Cardiac muscle cell (in vitro differentiated cells and primary cell): Measurements from ENCODE around the gene CALML5. TPM values are rescaled to one million over a fixed set of nuclear protein-coding genes. Genes with fewer than 3 reads are reported as not detected.
A peak's percentile ranks its signal among the peaks of the same experiment; 100 is the strongest.

Experiments used
- DNase-seq, 2 donors: peaks; one replicate each; pipeline versions ENCODE4 v3.0.0 to v3.0.0-alpha.2; 2010 to 2017; ENCODE audit warnings: low read depth in 1 of 2, low spot score in 1 of 2
- H3K27ac ChIP-seq: fragments of 200-600 bp; sonication (generic); 2 replicates; pipeline ENCODE4 v1.5.1; 2016
- H3K27me3 ChIP-seq: fragments of 200-600 bp; sonication (generic); 2 replicates; pipeline ENCODE4 v1.6.0; 2016; ENCODE audit warnings: control low read depth
- H3K36me3 ChIP-seq: fragments of 200-600 bp; sonication (generic); 2 replicates; pipeline ENCODE4 v1.5.1; 2016; ENCODE audit warnings: control low read depth
- H3K4me1 ChIP-seq: fragments of 200-600 bp; sonication (generic); 2 replicates; pipeline ENCODE4 v1.8.1; 2017; ENCODE audit warnings: low read depth, mild to moderate bottlenecking, mixed run types
- H3K4me3 ChIP-seq: fragments of 200-600 bp; sonication (generic); 2 replicates; pipeline ENCODE4 v1.5.1; 2016; ENCODE audit warnings: mild to moderate bottlenecking
- H3K9me3 ChIP-seq: fragments of 200-600 bp; sonication (generic); 2 replicates; pipeline ENCODE4 v1.5.1; 2017; ENCODE audit warnings: low read depth, mild to moderate bottlenecking, control low read depth
- polyA plus RNA-seq: library from polyadenylated mRNA; unstranded; fragments of >200 nt; fragmentation: Nextera tagmentation; extraction: Ambion mirVana; gene quantifications from 2 replicates; pipeline ENCODE4 v1.2.1, GENCODE V29; 2016
- total RNA-seq: library from RNA; depleted of rRNA; stranded (reverse); fragments of >200 nt; gene quantifications from 2 replicates; pipeline ENCODE4 v1.2.3, GENCODE V29; 2016
- TF ChIP-seq, protein P1 (sequence below): IDR thresholded peaks from 2 replicates; pipeline ENCODE4 v1.5.1; 2012; ENCODE audit warnings: low read depth, mild to moderate bottlenecking, low read length

Gene CALML5
- total and polyA plus RNA-seq, 2 experiments from 2014 or later, result not detected

DNA sequence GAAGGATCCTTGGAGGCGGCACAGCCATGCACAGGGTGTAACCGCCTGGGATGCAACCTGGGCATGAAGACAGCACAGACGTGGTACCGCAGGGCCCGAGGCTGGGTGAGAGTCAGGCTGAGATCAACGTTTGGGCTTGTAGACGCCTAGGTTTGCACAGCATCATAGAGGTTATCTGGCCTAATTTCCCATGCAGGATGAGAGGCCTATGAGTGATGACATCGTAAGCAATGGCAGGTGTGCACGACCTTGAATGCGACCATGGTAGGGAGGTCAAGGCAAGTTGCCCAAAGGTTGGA lies 32.9 kb upstream of the CALML5 start:
- Histone ChIP-seq H3K4me1 (peaks cover 15% of the 10 kb centered on the region), H3K9me3 (no peaks in the 10 kb centered on the region), H3K27me3 (no peaks in the 10 kb centered on the region), H3K4me3 (no peak overlapping the region), H3K27ac (no peak overlapping the region), H3K36me3 (no peaks in the 10 kb centered on the region)
- TF ChIP-seq, protein P1, sequence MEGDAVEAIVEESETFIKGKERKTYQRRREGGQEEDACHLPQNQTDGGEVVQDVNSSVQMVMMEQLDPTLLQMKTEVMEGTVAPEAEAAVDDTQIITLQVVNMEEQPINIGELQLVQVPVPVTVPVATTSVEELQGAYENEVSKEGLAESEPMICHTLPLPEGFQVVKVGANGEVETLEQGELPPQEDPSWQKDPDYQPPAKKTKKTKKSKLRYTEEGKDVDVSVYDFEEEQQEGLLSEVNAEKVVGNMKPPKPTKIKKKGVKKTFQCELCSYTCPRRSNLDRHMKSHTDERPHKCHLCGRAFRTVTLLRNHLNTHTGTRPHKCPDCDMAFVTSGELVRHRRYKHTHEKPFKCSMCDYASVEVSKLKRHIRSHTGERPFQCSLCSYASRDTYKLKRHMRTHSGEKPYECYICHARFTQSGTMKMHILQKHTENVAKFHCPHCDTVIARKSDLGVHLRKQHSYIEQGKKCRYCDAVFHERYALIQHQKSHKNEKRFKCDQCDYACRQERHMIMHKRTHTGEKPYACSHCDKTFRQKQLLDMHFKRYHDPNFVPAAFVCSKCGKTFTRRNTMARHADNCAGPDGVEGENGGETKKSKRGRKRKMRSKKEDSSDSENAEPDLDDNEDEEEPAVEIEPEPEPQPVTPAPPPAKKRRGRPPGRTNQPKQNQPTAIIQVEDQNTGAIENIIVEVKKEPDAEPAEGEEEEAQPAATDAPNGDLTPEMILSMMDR, result no peak
- DNase-seq, result no peak

DNA sequence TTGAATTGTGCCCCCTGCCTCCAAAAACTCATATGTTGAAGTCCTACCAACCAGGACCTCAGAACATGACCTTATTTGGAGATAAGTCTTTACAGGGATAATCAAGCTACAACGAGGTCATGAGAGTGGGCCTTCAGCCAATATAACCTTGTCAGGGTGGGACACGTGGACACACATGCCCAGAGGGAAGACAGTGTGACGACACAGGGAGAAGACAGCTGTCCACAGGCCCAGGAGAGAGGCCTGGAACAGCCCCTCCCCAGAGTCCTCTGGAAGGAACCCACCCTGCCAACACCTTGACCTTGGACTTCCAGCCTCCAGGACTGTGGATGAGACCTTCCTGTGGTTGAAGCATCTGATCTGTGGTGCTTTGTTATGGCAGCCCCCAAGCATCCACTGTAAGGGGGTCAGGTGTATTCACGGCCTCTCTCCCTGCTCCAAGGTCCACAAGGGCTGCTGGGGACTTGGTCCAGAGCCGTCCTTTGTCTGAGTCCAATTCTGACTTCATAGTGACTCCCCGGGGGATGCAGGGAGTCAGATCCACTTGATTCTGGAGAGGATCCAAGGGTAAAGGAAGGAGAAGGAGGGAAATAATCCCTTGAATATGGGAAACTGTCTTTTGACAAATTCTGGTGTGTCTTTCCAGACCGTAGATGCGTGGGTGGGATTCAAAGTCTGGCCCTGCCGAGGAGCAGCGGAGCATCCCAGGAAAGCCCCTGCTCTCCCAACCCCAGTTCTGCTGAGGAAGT lies 32.4 kb upstream of the CALML5 start:
- Histone ChIP-seq H3K4me1 (peaks cover 15% of the 10 kb centered on the region), H3K27me3 (no peaks in the 10 kb centered on the region), H3K4me3 (no peak overlapping the region), H3K27ac (no peak overlapping the region), H3K36me3 (no peaks in the 10 kb centered on the region), H3K9me3 (no peaks in the 10 kb centered on the region)
- TF ChIP-seq, protein P1, result no peak
- no peak for DNase-seq

DNA sequence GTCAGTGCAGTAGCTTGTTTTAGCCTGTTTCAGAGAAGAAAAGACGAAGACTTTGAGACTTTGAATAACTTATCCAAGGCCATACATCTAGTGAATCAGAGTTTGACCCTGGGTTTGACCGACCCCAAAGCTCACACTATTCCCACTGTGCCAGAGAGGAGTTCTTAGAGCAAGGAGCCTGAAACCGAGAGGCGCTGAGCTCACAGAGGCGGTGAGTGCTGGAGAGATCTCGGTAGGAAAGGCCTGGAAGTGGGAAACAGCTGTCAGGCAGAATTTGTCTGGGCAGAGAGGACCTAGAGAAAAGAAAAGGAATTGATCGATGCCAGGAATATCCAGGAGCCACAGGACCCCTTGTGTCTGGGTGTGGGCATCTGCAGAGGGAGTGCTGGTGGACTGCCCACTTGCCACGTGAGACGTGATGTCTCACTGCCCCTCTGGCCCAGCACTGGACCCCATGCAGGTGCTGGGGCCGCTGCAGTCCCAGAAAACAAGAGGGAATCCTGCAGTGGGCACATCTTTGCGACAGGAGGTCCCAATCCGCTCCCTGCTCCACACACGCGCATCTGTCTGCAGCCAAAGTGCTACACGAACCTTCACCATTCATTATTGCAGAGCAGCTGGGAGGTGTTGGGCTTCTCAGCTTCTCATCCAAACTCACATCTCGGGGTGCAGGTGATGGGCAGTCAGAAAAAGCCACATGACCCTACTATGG lies 31.6 kb upstream of the CALML5 start:
- no peak for DNase-seq
- no peaks in the 10 kb centered on the region for H3K9me3 ChIP-seq
- H3K4me1 ChIP-seq, result peaks cover 15% of the 10 kb centered on the region
- TF ChIP-seq, protein P1, result no peak
- no peak overlapping the region for H3K4me3 ChIP-seq
- no peak overlapping the region for H3K27ac ChIP-seq
- H3K27me3 ChIP-seq, result no peaks in the 10 kb centered on the region
- no peaks in the 10 kb centered on the region for H3K36me3 ChIP-seq

DNA sequence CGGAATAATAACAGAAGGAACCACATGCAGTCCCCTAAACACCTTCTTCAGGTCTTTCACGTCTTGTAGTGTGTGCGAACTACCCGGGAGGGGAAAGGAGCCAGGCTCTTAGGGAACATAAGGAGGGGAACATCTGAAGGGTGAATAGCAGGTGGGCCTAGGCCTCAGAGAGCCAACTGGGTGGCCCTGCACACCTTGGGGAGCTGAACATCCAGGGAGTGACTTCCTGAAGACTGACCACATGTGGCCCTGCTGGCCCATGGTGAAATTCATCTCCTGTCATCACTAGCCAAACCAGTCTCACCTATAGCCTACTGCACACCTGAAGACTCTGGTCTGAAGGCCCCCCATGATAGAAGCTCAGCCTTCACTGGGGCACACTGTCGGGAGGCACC lies 31.0 kb upstream of the CALML5 start:
- TF ChIP-seq, protein P1, result no peak

DNA sequence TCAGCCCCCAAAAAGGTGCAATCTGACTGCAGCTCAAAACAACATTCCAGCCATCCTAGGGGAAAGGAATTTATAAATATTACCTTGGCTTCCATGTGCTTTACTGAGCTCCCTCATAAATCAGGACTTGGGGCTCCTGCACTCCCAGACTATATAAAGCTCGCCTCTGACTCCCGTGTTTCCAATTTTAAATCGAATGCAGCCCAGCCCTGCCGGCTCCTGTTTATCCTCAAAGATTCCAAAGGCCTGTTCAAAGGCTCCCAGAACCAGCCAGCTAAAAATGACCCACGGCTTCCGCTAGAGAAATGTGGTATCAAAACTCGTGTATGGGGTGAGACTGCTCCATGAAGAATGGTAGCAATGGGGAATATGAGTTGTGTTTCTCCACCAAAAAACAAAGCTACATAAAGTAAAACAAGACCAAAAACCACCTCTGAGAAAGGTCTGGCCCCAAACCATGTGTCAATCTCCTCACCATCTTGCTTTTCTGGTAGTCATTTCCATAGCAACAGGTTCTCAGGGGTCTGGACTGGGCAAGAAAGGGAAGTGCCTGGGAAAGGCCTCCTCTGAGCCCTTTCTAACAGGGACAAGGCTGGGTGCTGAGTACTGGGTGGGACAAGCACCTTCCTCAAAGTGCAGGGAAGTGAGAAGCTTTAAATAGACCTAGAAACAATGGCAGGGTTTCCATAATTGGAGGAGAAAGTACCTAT lies 30.5 kb upstream of the CALML5 start:
- DNase-seq, result peak in 1 of 2 donors; percentile 38
- no peak overlapping the region for H3K4me3 ChIP-seq
- H3K4me1 ChIP-seq, result peaks cover 15% of the 10 kb centered on the region
- H3K27me3 ChIP-seq, result no peaks in the 10 kb centered on the region
- no peaks in the 10 kb centered on the region for H3K9me3 ChIP-seq
- peak overlapping the region; percentile 48 for H3K27ac ChIP-seq
- TF ChIP-seq, protein P1, result no peak
- no peaks in the 10 kb centered on the region for H3K36me3 ChIP-seq

More for the DNA sequence above, 31.0 kb upstream of the CALML5 start:
- DNase-seq, result no peak
- H3K27ac ChIP-seq, result peak overlapping the region; percentile 48
- peaks cover 15% of the 10 kb centered on the region for H3K4me1 ChIP-seq
- H3K36me3 ChIP-seq, result no peaks in the 10 kb centered on the region
- no peak overlapping the region for H3K4me3 ChIP-seq
- no peaks in the 10 kb centered on the region for H3K9me3 ChIP-seq
- no peaks in the 10 kb centered on the region for H3K27me3 ChIP-seq
